Esophagus squamous epithelium (tissue), 4 donors: Measurements from ENCODE around the gene RDH12.

ENCODE experiments used
- CTCF ChIP-seq, 6 experiments: fragments of 450-650 bp in 4 of 6; fragments of 200-600 bp in 2 of 6; sonication (generic) in 2 of 6; IDR thresholded peaks; one replicate each; pipeline ENCODE4 v1.5.1; 2016 to 2019; ENCODE audit warnings: antibody characterized with exemption in 6 of 6, mild to moderate bottlenecking in 4 of 6, moderate library complexity in 4 of 6
- POLR2A ChIP-seq, 4 donors: fragments of 450-650 bp; IDR thresholded peaks; one replicate each; pipeline ENCODE4 v1.6.1; 2017; ENCODE audit warnings: antibody characterized with exemption in 4 of 4, mild to moderate bottlenecking in 4 of 4, moderate library complexity in 3 of 4

GRCh38 chr14:67744046-67744445, 42.4 kb downstream of the RDH12 start:
- no peak for TF ChIP-seq CTCF (IDR thresholded peaks at IDR 0.05)
- no peak for TF ChIP-seq POLR2A (IDR thresholded peaks at IDR 0.05)
